Measurements from ENCODE around the gene NOL9. TPM values are rescaled to one million over a fixed set of nuclear protein-coding genes. Genes with fewer than 3 reads are reported as not detected.
A peak's percentile ranks its signal among the peaks of the same experiment; 100 is the strongest.
"Not testable (repeated sequence)": the region's sequence is repeated elsewhere in the genome, so short reads cannot be mapped to it uniquely, and the experiment has no call there.

The NOL9 gene
- total RNA-seq, 2 experiments from 2014 or later, result 32.5 to 39.1 TPM

DNA sequence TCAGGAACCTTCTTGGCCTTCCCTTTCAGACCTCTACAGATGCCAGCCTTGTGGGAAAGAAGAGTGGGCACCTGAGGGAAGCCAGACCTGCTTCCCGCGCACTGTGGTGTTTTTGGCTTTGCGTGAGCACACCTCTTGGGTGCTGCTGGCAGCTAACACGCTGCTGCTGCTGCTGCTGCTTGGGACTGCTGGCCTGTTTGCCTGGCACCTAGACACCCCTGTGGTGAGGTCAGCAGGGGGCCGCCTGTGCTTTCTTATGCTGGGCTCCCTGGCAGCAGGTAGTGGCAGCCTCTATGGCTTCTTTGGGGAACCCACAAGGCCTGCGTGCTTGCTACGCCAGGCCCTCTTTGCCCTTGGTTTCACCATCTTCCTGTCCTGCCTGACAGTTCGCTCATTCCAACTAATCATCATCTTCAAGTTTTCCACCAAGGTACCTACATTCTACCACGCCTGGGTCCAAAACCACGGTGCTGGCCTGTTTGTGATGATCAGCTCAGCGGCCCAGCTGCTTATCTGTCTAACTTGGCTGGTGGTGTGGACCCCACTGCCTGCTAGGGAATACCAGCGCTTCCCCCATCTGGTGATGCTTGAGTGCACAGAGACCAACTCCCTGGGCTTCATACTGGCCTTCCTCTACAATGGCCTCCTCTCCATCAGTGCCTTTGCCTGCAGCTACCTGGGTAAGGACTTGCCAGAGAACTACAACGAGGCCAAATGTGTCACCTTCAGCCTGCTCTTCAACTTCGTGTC is 24.5 kb upstream of the NOL9 start:
- DNase-seq (no peak), ATAC-seq (no peak)
- H3K4me1 Mint-ChIP-seq, result peaks cover 30% of the 10 kb centered on the region
- H3K9me3 Mint-ChIP-seq (ENCODE audit: low read depth), result no peaks in the 10 kb centered on the region
- no peaks in the 10 kb centered on the region for H3K36me3 Mint-ChIP-seq
- CTCF ChIA-PET, result interaction anchor here (1.3 to 1.5 kb wide), 2 partner anchors 23 to 68 kb away, joined by 4 to 6 read pairs; no protein-coding TSS in a partner anchor
- H3K27ac Mint-ChIP-seq, result peak overlapping the region; percentile 94
- no peaks in the 10 kb centered on the region for H3K27me3 Mint-ChIP-seq
- peak overlapping the region; percentile 94 for H3K4me3 Mint-ChIP-seq

DNA sequence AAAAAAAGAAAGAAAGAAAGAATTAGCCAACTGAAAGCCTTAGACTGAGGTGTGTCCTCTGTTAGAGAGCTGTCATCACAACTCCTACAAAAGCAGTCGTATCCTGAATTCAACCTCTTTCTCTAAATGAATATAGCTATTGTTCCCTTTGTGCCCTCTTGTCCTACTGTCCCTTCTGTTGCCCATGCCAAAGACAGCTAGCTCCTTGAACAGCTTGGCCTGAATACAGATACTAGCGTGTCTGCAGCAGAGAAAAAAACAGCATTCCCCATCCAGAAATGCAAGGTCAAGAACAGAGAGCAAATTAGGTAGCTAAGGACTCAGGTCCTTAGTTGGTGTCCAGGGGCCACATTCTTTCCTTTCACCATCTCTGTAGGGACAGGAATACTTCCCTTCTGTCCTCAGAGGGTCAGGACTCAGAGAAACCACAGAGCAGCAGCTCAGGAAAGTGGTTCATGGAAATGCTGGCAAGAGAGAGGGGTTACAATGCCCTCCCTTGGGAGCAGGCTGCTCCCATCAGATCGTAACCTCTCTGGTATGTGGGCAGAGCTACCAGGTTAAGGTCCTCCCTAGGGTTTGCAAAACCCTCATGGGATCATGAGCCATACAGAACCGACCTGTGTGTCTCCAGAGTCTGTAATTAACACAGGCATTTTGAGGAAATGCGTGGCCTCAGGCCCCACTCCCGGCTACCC is 23.7 kb upstream of the NOL9 start:
- DNase-seq (no peak), ATAC-seq (no peak)
- H3K27me3 Mint-ChIP-seq, result no peaks in the 10 kb centered on the region
- H3K4me3 Mint-ChIP-seq, result no peak overlapping the region
- H3K27ac Mint-ChIP-seq, result no peak overlapping the region
- no peaks in the 10 kb centered on the region for H3K9me3 Mint-ChIP-seq (ENCODE audit: low read depth)
- H3K4me1 Mint-ChIP-seq, result peaks cover 30% of the 10 kb centered on the region
- CTCF ChIA-PET, result interaction anchor here (1.3 to 1.5 kb wide), 3 partner anchors 23 to 69 kb away, joined by 4 to 6 read pairs (median 6); partner anchors contain the start of genes NOL9 and TAS1R1
- H3K36me3 Mint-ChIP-seq, result no peaks in the 10 kb centered on the region

DNA sequence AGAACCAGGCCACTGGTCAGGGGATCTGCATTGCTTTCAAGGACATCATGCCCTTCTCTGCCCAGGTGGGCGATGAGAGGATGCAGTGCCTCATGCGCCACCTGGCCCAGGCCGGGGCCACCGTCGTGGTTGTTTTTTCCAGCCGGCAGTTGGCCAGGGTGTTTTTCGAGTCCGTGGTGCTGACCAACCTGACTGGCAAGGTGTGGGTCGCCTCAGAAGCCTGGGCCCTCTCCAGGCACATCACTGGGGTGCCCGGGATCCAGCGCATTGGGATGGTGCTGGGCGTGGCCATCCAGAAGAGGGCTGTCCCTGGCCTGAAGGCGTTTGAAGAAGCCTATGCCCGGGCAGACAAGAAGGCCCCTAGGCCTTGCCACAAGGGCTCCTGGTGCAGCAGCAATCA is 20.5 kb upstream of the NOL9 start:
- H3K4me3 Mint-ChIP-seq, result no peak overlapping the region
- H3K27me3 Mint-ChIP-seq, result no peaks in the 10 kb centered on the region
- no peak overlapping the region for H3K27ac Mint-ChIP-seq
- CTCF ChIA-PET, result interaction anchor here (1.6 kb wide), 1 partner anchor 72 kb away, joined by 5 read pairs; no protein-coding TSS in a partner anchor
- DNase-seq (no peak), ATAC-seq (no peak)
- peaks cover 8% of the 10 kb centered on the region for H3K4me1 Mint-ChIP-seq
- no peaks in the 10 kb centered on the region for H3K36me3 Mint-ChIP-seq
- no peaks in the 10 kb centered on the region for H3K9me3 Mint-ChIP-seq (ENCODE audit: low read depth)

DNA sequence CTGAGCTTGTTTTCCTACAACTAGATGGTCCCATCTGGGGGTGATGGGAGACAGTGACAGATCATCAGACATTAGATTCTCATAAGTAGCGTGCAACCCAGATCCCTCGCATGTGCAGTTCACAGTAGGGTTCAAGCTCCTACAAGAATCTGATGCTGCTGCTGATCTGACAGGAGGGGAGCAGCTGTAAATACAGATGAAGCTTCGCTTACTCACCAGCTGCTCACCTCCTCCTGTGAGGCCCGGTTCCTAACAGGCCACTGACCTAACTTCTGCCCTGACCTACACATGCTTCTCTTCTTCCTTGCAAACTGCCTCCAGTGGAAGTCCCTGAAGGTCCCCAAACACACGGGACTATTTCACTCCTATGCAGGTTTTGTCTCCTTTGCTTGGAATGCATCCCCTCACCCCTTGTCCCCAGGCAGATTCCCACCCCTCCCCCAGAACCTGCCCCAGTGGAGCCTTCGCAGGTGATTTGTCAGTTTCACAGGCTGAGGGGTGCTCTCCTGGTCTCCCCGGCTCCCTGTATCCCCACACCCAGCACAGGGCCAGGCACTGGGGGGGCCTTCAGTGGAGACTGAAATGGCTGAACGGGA is 19.8 kb upstream of the NOL9 start:
- Mint-ChIP-seq H3K4me3 (no peak overlapping the region), H3K27ac (no peak overlapping the region), H3K36me3 (no peaks in the 10 kb centered on the region), H3K9me3 (ENCODE audit: low read depth) (no peaks in the 10 kb centered on the region), H3K27me3 (no peaks in the 10 kb centered on the region), H3K4me1 (peaks cover 3% of the 10 kb centered on the region)
- CTCF ChIA-PET, result no interaction called here
- no peak for DNase-seq
- ATAC-seq, result no peak

DNA sequence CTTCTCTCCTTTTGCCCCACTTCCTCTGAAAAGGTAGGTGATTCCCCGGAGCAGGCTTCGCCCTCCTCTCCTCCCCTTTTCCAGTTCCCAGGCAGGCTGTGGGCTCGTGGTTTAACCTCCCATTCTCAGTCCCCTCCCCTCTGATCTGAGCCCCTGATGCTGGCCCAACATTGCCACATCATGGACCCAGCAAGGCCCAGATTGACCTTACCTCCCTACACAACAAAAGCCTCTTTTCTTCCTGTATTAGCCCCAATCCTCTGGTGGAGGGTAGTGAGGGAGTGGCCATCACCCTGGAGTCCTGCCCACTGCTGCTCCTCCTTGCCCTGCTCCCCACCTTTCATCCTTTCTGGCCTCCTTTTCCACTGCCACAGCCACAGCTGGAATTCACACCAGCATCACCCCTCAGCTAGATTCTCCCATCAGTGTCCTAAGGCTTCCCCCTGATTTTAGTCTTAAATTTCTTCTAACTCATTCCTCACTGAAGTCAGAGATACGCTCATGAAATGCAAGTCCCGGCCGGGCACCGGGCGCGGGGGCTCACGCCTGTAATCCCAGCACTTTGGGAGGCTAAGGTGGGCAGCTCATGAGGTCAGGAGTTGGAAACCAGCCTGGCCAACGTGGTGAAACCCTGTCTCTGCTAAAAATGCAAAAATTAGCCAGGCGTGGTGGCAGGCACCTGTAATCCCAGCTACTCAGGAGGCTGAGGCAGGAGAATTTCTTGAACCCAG is 18.5 kb upstream of the NOL9 start:
- no peaks in the 10 kb centered on the region for H3K4me1 Mint-ChIP-seq
- DNase-seq (no peak), ATAC-seq (no peak)
- no peak overlapping the region for H3K27ac Mint-ChIP-seq
- H3K9me3 Mint-ChIP-seq (ENCODE audit: low read depth), result no peaks in the 10 kb centered on the region
- CTCF ChIA-PET, result no interaction called here
- no peaks in the 10 kb centered on the region for H3K36me3 Mint-ChIP-seq
- H3K27me3 Mint-ChIP-seq, result no peaks in the 10 kb centered on the region
- H3K4me3 Mint-ChIP-seq, result no peak overlapping the region

DNA sequence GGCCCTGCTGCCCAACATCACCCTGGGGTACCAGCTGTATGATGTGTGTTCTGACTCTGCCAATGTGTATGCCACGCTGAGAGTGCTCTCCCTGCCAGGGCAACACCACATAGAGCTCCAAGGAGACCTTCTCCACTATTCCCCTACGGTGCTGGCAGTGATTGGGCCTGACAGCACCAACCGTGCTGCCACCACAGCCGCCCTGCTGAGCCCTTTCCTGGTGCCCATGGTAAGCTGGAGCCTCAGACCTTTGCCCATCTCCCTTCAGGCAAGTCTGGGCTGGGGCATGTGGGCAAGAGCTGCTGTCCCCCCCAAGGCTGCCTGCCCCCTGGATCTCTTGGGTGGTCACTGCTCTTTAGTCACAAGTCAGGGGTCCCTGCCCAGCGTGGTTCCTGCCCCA is 16.7 kb upstream of the NOL9 start:
- Mint-ChIP-seq H3K27me3 (no peaks in the 10 kb centered on the region), H3K4me1 (no peaks in the 10 kb centered on the region), H3K36me3 (no peaks in the 10 kb centered on the region), H3K9me3 (ENCODE audit: low read depth) (no peaks in the 10 kb centered on the region), H3K4me3 (no peak overlapping the region), H3K27ac (no peak overlapping the region)
- ATAC-seq (no peak), DNase-seq (no peak)
- CTCF ChIA-PET, result interaction anchor here (0.8 to 1.6 kb wide), 2 partner anchors 9 to 26 kb away, joined by 3 to 4 read pairs; partner anchors contain the start of gene ZBTB48

DNA sequence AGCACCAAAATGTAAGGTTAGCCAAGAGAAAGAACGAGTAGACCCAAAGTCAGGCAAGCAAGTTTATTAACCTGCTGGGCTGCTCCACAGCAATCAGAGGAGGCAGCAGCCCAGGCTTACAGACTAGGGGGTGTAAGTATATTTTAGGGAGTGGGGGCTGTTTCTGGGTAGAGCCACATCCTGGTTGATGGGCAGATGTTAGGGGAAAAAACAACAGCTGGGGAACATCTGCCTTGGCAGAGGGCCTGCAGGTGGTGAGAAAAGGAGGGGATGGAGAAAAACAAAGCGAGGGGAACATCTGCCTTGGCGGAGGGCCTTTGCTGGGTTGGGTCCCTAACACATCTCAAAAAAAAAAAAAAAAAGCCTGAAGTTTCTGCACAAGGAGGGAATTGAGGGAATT is 15.8 kb upstream of the NOL9 start:
- H3K27me3 Mint-ChIP-seq, result no peaks in the 10 kb centered on the region
- CTCF ChIA-PET, result interaction anchor here (1.1 to 1.6 kb wide), 2 partner anchors 10 to 15 kb away, joined by 3 read pairs; partner anchors contain the start of gene ZBTB48
- no peak overlapping the region for H3K27ac Mint-ChIP-seq
- no peaks in the 10 kb centered on the region for H3K9me3 Mint-ChIP-seq (ENCODE audit: low read depth)
- H3K36me3 Mint-ChIP-seq, result no peaks in the 10 kb centered on the region
- no peaks in the 10 kb centered on the region for H3K4me1 Mint-ChIP-seq
- DNase-seq (no peak), ATAC-seq (no peak)
- H3K4me3 Mint-ChIP-seq, result no peak overlapping the region

DNA sequence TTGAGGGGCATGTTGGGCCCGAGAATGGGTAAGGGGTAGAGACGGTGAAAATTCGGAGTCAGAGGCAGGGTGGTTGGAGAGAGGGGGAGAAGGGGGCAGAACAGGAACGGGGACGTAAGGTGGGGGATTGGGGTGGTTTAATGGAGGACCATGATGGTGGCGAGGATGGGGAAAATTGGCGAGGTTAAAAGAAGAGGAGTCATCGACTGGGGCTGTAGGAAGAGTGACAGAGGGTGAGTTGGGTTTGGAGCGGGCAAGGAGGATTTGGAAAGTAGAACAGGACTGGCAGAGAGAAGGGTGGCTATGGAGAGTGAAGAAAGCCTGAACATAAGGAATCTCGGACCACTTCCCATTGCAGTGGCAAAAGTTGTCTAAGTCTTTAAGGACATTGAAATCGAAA is 14.7 kb upstream of the NOL9 start:
- Mint-ChIP-seq H3K9me3 (ENCODE audit: low read depth) (no peaks in the 10 kb centered on the region), H3K4me3 (no peak overlapping the region), H3K27ac (no peak overlapping the region), H3K36me3 (no peaks in the 10 kb centered on the region), H3K27me3 (no peaks in the 10 kb centered on the region), H3K4me1 (no peaks in the 10 kb centered on the region)
- DNase-seq (no peak), ATAC-seq (no peak)
- CTCF ChIA-PET, result interaction anchor here (1.0 to 1.1 kb wide), 2 partner anchors 11 to 14 kb away, joined by 3 read pairs; partner anchors contain the start of gene ZBTB48

DNA sequence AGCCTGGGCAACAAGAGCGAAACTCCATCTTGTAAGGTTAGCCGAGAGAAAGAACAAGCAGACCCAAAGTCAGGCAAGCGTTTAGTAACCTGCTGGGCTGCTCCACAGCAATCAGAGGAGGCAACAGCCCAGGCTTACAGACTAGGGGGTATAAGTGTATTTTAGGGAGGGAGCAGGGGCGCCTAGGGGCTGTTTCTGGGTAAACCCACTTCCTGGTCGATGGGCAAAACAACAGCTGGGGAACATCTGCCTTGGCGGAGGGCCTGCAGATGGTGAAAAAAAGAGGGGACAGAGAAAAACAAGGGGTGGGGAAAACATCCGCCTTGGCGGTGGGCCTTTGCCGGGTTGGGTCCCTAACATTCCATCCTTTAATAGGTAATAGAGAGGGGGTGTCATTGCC is 6.0 kb upstream of the NOL9 start:
- no peak overlapping the region for H3K4me3 Mint-ChIP-seq
- H3K9me3 Mint-ChIP-seq (ENCODE audit: low read depth), result no peaks in the 10 kb centered on the region
- DNase-seq (no peak), ATAC-seq (no peak)
- CTCF ChIA-PET, result interaction anchor here (0.7 to 1.3 kb wide), 3 partner anchors 40 to 641 kb away, joined by 3 read pairs; no protein-coding TSS in a partner anchor
- H3K36me3 Mint-ChIP-seq, result no peaks in the 10 kb centered on the region
- H3K4me1 Mint-ChIP-seq, result peaks cover 4% of the 10 kb centered on the region
- no peak overlapping the region for H3K27ac Mint-ChIP-seq
- peaks cover 2% of the 10 kb centered on the region for H3K27me3 Mint-ChIP-seq

DNA sequence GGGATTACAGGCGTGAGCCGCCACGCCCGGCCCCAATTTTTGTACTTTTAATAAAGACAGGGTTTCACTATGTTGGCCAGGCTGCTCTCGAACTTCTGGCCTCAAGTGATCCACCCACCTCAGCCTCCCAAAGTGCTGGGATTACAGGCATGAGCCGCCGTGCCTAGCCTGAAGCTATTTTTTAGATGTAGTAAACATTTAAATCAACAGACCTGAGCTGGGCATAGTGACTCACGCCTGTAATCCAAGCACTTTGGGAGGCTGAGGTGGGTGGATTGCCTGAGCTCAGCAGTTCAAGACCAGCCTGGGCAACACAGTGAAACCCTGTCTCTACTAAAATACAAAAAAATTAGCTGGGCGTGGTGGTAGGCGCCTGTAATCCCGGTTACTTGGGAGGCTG is 4.8 kb upstream of the NOL9 start:
- DNase-seq, H3K36me3 Mint-ChIP-seq: not testable (repeated sequence)

DNA sequence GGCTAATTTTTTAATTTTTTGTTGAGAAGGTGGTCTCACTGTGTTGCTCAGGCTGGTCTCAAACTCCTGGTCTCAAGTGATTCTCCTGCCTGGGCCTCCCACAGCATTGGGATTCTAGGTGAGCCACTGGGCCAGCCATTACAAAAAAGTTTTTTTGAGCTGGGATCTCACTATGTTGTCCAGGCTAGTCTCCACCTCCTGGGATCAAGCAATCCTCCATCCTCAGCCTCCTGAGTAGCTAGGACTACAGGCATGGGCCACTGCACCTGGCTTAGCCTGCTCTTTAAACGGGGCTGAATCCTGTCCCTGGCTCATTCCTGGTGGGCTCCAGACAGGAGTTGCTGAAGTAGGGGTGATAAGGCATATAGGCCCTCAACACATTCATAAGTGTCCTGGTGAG is 3.3 kb upstream of the NOL9 start:
- no peak overlapping the region for H3K27ac Mint-ChIP-seq
- no peaks in the 10 kb centered on the region for H3K9me3 Mint-ChIP-seq (ENCODE audit: low read depth)
- H3K36me3 Mint-ChIP-seq, result no peaks in the 10 kb centered on the region
- H3K4me1 Mint-ChIP-seq, result peaks cover 17% of the 10 kb centered on the region
- ATAC-seq (no peak), DNase-seq (no peak)
- CTCF ChIA-PET, result interaction anchor here (1.1 to 1.3 kb wide), 2 partner anchors 34 to 88 kb away, joined by 3 to 4 read pairs; no protein-coding TSS in a partner anchor
- no peak overlapping the region for H3K4me3 Mint-ChIP-seq
- peaks cover 2% of the 10 kb centered on the region for H3K27me3 Mint-ChIP-seq

More for the DNA sequence above, 4.8 kb upstream of the NOL9 start:
- not testable (repeated sequence) for ATAC-seq; H3K27me3 Mint-ChIP-seq; H3K9me3 Mint-ChIP-seq (ENCODE audit: low read depth); H3K4me3 Mint-ChIP-seq; H3K27ac Mint-ChIP-seq
- H3K4me1 Mint-ChIP-seq, result peaks cover 11% of the 10 kb centered on the region
- CTCF ChIA-PET, result interaction anchor here (0.8 kb wide), 1 partner anchor 12 kb away, joined by 3 read pairs; no protein-coding TSS in a partner anchor

DNA sequence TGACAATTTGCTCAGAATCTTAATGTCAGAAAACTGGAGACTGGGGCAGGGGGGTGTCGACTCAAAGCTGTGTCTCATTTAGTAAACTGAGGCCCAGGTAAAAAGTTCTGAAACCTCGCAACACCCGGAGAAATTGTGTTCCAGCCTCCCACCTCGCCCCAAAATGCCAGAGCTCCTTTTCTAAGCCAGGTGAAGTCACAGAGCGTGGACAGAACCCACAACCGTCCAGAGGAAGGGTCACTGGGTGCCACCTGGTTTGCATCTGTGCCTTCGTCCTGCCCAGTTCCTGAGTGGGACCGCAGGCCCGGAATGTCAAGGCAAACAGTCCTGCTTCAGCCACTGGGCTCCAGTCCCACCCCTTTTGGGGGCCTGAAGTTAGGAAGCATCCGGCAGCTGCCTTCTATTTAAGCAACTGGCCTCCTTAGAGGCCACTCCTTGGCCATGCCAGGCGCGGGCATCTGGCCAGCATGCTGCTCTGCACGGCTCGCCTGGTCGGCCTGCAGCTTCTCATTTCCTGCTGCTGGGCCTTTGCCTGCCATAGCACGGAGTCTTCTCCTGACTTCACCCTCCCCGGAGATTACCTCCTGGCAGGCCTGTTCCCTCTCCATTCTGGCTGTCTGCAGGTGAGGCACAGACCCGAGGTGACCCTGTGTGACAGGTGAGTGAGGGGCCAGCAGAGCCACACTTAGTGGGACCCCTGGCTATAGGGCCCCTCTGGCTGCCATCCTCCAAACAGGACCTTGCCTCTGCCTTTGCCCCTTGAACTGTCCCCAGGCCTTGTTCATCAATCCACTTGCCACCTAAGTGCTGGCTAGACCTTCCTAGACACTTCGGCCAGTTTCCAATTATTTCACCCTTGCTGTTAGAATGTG is 830 bp upstream of the NOL9 start, which contains the start of gene TAS1R1:
TSS of gene TAS1R1 (plus strand) at position 401 of the 872 bp plus-strand sequence. CDS start at position 468, 67 bp downstream.
- Mint-ChIP-seq H3K36me3 (peaks cover 5% of the 10 kb centered on the region), H3K27ac (peak within 1 kb of the TSS; percentile 54), H3K9me3 (ENCODE audit: low read depth) (no peaks in the 10 kb centered on the region), H3K4me1 (peaks cover 20% of the 10 kb centered on the region), H3K4me3 (peak within 1 kb of the TSS; percentile 76), H3K27me3 (no peaks in the 10 kb centered on the region)
- CTCF ChIA-PET, result interaction anchor here (0.7 to 3.0 kb wide), 39 partner anchors 11 to 238 kb away, joined by 3 to 33 read pairs (median 4); partner anchors contain the start of genes DNAJC11, KLHL21, PLEKHG5 and THAP3
- no peak for ATAC-seq
- DNase-seq, result no peak
